NAMALWA (cell line): ENCODE results near the gene KRT16.
"Not testable (repeated sequence)": the region's sequence is repeated elsewhere in the genome, so short reads cannot be mapped to it uniquely, and the experiment has no call there.

Experiments
- DNase-seq: peaks from one replicate; pipeline ENCODE4 v3.0.0-alpha.2; 2015; ENCODE audit warnings: low spot score

KRT16 gene

DNA sequence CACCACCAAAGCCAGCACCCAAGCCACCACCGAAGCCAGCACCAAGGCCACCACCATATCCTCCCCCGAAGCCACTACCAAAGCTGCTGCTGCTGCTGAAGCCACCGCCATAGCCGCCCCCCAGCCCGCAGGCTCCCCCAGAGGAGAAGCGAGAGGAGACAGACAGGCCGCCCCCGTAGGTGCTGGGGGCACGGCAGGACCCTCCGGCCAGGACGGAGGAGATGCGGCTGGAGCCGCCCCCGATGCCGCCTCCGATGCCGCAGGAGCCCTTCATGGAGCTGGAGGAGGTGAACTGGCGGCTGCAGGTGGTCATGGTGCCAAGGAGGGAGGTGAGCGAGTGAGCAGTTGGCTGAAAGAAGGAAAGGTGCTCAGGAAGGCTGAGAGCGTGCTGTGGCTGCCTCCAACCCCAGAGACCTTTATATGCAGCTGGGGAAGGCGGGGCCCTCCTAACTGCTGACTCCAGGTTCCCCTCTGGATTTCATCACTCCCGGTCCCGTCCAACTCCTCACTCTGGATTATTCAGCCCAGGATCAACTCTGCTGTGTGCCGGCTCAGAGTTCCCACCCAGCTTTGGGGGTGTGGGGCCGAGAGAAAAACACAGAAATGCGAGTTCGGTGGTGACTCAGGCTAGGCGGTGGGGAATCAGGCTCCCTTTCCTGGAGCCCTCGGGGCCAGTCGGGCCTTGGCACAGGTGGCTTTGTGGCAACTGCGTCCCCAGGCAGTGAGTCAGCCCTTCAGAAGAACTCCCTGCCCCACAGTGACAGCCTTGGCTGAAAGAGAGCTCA is at the start of gene KRT16:
KRT16 (minus strand) TSS at position 392 of the 785 bp plus-strand sequence; CDS start at position 313, 79 bp downstream.
- DNase-seq = not testable (repeated sequence)

DNA sequence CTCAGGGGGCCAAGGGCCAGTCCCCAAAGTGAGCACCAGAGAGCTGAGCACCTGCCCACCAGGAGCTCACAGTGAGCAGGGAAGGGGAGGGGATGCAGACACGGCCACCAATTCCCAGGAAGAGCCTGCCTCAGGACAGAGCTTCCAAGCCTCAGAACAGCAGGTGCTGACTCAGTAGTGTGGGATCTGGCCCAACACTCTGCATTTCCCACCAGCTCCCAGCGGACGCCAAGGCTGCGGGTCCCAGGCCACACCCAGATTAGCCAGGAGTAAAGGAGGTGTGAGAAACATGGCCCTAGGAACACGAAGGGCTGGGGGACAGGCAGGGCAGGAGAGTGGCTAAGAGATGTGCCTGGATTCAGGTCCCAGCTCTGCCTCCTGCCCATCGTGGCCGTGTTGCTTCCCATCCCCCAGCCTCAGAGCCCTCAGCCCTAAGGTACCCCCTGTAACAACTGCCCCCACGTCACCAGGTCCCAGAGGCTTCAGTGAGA is 47.7 kb upstream of the KRT16 start:
- no peak for DNase-seq

DNA sequence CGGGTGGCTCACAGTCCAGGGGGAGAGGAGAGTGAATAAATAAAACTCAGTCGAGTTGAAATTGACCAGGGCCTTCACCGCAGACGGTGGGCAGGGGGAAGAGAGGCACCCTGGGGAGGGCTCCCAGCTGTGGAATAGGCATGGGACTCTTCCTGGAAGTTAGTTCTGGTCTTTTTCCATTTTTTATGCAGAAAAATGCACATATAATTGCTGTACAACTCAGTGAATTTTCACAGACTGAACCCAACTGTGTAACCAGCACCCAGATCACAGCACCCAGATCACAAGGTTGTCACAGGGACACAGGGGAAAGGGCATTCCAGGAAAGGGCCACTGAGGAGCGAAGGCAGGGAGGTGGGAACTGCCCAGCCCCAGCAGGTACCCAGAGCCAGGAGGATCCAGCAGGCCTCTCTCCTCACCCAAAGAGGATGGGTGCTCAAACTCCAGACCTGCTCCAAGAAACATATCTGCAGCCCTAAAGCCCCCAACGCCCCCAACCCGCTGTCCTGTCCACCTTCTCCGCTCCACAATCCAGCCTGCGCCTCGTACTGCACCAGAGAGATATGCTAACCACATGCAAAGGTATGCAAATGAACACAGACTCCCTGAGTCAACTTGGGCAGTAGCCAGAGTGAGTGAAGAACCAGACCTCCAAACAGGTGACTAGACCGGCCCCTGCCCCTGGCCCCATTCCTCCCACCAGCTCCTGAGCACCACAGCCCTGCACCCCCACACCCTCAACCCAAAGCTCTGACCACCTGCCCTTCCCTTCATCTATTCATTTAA is 47.1 kb upstream of the KRT16 start:
- peak; percentile 39 for DNase-seq

DNA sequence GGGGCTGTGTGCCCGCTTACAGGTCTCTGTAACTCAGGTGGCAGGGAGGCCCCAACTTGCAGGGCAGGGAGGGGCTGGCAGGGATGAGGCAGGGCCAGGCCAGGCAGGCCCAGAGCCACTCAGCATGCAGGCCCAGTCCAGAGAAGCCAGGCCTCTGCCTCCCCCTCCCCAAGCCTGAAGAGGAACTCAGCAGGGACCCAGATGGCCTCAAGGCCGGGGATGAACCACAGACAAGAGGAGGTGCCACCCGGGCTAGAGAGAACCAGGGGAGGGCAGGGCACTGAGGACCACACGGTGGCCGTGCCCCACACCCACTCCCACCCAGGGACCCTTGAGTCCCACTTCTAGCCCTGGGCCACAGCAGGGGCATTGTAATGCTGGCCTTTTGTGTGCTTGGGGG is 46.3 kb upstream of the KRT16 start:
- DNase-seq = no peak

DNA sequence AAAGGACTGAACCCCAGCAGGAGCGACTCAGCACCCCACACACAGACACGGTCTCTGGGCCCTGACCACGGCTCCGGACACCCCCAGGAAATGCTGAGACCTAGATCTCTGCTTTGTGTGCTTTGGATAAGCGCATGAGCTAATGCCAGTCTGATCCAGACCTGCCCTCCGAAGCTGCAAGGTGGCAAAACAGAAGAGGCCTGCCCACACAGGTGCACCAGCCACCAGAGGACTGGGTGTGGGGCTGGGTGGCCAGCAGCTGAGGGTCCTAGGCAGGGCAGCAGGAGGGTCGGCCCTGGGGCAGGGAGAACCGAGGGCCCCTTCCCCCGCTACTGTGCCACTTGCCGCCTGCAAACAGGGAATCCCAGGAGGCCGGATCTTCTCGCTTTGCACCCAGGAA is 45.4 kb upstream of the KRT16 start:
- no peak for DNase-seq

DNA sequence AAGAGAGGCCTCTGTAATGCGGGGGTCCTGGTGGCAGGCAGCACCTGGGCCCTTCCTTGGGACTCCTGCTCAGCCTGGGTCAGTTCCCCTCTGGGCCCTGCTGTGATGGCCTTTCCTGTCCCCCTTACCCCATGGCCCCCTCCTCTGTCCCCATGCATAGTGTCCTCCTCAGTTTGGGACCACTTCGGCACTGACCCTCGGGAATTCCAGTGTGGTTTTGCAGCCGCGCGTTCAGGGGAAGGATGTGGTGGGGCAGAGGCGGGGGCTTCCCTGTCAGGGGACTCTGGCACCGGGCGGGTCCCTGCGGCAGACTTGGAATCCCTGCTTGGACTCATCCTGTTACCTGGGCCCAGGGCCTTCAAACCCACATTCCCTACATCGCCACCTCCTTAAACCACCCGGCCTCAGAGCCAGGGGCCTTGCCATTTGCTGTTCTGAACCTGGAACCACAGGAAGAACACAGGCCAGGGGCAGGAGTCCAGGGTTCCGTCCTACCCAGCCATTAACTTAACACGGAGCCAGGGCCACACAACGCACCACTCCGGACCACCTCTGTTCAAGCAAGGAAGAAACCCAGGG is 44.7 kb upstream of the KRT16 start:
- DNase-seq = no peak

DNA sequence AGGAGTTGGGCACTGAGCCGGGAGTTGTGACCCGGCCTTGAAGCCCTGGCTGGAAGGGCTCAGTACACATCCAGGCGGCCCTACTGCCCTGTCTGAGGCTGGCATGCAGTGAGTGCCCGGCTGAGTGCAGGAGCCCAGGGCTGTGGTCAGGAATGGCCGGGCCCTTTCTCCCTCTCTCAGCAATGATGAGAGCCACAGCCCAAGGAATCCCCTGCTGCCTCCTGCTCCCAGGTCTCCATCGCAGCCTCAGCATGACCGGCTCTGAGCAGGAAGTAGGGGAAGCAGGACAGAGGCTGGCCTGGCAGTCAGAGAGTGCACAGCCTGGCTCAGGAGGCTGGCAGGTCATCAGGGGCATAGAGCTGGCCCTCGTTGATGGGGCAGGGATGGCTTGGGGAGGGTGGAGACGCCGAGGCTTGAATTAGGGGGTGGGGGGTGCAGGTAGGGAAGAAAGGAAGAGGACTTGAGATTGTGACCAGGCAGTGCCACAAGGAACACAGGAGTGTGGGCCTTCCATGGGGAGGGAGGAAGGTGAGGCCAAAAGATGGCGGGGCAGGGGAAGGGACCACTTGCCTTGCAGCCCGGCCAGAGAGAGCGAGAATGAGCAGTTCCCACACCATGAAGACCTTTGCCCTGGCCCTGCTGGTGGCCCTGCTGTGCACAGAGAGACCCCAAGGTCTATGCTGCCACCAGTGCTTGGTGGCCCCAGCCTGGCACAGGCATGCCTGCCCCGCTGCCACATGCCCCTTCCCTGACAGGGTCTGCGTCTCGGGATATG is 43.9 kb upstream of the KRT16 start:
- no peak for DNase-seq

DNA sequence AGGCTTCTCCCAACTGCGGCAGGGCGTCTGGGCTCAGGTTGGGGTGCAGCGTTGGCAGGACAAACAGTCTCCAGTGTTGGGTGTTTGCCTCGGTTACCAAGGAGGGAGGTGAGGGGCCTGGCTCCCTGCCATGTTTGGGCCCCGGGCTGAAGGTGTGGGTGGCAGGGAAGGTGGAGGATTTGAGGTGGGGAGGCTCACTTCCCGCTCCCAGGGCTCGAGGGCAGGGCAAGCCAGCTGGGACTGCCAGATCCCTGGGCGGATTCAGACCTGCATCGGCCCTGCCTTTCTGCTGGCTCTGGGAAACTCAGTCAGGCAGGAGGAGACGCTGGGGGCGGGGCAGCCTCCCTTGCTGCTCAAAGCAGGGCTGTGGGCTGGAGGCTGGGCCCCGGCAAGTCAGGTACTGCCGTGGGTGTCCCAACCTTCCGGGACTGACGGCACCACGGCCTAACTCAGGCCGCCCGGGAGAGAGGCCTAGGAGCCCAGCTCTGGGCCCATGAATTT is 43.1 kb upstream of the KRT16 start:
- no peak for DNase-seq

DNA sequence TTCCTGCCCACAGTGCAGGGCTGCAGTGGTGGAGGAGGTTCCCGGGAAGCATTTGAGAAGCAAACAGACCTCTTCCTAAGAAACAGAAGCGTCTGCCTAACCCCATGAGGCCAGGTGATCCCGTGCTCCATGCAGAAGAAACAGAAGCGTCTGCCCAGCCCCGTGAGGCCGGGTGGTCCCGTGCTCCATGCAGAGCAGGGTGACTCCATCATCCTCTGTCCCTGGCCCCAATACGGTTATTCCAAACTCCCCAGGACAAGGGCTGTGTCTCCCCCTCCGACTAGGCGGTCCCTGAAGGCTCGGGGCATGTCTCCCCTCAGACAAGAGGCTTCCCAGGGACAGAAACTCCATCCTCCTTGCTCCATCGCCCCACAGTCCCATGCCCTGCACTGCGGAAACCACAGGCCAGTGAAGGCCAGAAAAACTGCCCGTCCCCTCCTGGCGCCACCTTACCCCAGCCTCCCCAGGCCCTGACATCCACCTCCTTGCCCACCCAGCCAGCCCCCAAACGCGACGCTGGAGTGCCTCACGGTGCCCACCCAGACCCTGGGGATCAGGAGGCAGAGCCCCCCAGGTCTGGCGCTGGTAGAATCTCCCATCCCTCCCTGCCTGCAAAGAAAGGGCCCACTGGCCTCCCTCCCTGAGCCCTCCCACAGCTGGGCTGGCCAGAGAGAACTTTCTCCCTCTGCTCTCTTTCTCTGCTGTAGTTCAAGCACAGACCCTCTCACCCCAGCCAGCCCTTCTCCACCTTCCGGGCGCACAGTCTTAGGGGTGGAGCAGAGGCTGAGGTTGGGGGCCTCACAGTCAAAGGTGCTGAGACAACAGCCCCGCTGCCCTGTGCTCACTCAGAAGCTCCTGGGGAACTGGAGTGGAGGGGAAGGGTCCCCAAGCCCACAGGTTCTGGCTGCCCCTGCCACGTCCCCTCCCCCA is 42.4 kb upstream of the KRT16 start:
- DNase-seq = no peak

DNA sequence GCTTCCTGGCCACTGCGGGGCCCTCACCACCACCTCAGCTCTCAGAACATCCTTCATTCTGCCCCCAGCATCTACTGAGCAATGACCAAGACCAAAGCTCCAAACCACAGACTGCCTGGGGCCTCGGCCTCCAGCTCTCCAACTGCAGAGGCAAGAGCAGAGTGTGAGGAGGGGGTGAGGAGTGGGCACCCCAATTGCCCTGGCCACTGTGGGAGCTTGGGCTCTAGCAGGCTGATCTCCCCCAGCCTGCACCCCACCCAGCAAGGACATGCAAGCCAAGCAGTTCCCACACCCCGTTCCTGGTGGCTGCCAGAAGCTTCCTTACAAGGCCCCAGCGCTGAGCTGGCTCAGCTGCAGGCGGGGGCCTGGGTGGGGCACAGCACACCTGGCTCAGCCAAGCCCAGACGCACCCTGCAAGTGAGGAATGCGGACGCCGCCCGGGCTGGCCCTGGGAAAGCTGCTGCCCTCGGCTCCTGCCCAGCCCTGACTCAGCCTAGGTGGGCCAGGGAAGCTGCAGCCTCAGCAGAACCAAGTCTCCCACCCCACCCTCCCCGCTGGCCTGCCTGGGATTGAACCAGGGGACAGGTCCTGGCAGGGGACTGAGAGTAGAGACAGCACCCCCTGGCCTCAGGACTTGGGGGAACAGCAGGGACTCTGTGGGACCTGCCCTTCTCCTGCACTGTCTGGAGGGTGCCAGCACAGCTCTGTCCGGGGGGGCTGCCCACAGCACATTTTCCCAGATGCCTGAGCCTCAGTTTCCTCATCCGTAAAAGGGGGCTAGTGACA is 41.5 kb upstream of the KRT16 start:
- DNase-seq = no peak

DNA sequence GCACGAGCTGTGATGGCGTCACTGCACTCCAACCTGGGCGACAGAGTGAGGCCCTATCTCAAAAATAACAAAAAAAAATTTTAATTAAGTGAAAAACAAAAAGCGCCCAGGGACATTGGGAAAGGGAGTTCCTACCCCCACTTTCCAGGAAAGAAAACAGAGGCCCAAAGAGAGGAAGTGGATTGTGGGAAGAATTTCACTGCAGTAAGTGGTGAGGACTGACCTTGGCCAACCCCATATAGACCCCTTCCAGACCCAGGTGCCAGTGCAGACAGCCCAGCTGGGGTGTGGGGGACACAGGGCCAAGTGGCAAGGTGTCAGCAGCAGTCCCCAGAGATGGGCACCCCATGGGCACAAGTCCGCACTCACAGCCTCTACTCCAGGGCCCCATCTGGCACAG is 40.9 kb upstream of the KRT16 start:
- DNase-seq = no peak

DNA sequence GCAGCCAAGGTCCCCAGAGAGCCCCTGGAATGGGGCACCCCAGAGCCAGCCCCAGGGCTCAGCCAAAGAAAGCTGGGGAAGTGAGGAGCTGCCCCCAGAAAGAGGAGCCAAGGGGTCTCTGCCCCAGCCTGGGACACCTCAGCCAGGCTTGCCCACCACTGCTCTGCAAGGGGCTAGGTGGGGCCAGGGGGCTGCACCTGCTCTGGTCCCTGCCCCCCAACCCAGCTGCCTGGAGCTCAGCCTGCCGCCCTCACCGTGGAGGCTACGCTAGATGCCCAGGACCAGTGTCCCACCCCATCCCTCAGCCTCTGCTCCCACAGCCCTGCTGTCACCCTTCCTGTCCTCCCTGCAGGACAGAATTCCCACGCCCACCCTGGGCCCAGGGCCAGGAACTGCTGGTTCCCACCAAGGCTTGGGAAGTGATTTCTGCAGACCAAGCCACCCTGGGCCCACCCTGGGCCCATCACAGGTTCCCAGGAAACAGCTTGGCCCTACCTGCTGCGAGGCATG is 39.9 kb upstream of the KRT16 start:
- DNase-seq = no peak

DNA sequence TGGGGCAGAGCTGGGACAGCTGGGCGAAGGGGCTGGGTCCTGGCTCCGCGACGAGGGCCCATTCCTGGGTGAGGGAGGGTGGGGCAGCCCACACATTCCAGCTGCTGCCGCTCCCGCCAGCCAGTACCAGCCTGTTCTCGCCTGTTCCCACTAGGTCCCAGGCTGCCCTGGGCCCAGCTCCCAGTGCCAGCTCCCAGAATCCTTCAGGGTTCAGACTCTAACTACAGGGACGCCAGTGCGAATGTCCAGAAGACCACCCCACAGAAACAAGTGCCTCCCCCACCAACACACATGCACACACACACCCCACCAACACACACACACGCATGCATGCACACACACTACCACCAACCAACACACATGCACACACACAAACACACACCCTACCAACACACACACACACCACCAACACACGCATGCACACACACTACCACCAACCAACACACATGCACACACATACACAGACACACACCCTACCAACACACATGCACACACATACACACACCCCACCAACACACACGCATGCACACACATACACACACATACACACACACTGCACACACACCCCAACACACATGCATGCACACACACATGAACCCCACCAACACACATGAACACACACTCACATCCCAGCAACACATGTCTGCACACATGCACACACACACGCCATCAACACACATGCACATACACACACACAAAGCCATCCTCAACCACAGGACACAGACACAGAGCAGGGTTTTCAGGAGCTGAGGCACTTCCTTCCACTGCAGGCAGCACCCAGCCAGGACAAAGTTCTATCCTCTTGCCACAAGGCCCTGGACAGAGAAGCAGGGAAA is 39.3 kb upstream of the KRT16 start:
- no peak for DNase-seq

DNA sequence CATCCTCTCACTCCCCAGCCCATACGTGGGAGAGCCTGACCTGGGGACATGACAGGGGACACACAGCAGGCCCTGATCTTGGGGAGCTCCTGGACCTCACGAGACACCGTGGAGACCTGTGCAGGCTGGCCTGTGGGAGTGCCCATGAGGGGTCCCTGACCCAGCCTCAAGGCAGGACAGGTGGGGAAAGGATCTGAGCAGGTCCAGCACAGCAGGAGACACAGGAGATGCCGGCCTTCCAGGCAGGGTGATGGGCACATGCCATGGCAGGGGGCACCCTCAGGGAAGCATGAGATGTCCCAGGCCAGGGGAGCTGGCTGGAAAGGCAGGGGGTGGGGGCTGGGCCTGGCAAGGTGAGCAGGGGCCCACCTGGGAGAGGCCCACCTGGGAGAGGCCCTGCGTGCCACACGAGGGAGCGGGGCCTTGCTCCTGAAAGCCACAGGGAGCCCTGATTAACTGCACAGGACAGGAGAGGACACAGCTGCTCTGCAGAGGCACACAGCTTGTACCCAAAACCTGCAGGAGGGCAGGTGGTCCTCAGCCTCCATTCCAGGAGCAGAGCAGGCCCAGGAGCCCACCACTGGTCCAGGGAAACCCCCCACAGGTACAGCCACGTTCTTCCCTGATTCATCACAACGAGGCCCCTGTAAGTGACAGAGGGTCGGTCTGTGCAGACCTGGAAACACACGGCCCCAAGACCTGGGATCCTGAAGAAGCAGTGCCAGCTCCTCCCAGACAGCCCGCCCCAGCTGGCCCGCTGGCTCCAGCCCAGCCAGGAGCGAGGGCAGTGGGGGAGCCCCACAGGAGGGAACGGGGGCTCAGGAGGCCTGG is 38.4 kb upstream of the KRT16 start:
- no peak for DNase-seq

DNA sequence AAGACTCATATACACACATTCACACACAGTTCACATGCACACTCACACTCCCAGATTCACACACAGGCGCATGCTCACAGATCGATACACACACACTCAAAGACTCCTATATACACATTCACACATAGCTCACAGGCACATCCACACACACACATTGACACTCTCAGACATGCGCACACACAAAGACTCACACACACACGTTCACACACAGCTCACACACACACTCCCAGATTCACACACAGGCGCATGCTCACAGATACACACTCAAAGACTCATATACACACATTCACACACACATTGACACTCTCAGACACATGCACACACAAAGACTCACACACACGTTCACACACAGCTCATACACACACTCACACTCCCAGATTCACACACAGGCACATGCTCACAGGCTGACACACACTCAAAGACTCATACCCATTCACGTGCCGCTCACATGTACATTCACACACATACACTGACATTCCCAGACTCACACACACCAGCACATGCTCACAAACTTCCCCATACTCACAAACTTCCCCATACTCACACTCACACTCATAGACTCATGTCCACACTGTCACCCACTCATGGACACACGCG is 37.5 kb upstream of the KRT16 start:
- no peak for DNase-seq

DNA sequence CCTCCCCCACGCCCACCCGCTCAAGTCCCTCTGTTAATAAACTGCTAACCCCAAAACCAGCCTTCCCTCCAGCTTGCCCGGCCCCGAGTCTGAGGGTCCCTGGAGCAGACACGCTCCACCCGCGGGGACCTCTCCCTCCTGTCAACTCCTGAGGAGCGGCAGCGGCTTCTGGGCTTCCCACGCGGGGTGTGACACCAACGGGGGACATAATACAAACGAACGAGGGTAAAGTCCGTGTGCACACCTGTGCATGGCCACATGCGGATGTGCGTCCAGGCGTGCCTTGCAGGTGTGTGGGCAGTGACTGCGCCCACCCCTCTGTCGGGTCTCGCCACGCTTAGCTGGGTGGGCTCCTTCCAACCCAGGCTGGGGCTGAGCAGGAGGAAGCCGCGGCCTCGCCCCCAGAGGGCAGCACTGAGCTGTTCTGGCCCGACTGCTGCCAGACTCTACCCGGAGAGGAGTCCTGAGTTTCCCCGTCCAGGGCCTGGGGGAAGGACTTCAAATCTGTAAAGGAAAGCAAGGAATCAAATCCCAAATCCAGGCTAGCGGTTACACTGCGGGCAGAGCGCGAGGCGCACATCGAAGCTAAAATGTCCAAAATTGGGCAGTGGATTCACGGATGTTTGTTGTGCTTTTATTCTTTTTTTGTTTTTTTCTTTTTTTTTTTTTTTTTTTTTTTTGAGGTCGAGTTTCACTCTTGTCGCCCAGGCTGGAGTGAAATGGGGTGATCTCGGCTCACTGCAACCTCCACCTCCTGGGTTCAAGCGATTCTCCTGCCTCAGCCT is 36.0 kb upstream of the KRT16 start:
- peak; percentile 87 for DNase-seq

DNA sequence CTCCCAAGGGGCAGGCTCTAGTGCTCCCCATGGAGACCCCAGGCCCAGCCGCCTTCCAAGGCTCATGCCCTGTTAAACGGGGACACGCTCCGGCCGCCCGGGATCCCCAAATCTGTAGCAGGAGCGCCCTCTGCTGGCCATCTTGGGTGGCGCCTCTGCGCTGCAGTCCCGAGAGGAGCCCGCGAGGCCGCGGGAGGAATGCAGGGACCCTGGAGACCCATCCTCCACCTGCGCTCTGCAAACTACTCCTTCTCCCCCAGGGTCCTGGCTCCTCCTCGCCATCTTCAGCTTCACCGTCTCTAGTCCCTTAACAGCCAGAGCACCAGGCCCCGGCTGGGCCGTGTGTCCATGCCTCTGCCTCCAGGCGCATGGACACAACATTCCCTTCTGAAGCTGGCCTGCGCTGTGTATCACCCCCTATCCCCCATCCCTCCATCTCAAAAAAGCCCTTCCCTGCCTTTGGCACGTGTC is 35.4 kb upstream of the KRT16 start:
- peak; percentile 89 for DNase-seq
